ENCODE measurements around the gene ZNF592. TPM values are rescaled to one million over a fixed set of nuclear protein-coding genes. Genes with fewer than 3 reads are reported as not detected.

ZNF592 gene
- total and polyA plus RNA-seq, 2 of the 13 experiments (the other 11 are each of a cell fraction or from before 2014, with no cell fraction given) = 8.2 to 9.8 TPM

DNA sequence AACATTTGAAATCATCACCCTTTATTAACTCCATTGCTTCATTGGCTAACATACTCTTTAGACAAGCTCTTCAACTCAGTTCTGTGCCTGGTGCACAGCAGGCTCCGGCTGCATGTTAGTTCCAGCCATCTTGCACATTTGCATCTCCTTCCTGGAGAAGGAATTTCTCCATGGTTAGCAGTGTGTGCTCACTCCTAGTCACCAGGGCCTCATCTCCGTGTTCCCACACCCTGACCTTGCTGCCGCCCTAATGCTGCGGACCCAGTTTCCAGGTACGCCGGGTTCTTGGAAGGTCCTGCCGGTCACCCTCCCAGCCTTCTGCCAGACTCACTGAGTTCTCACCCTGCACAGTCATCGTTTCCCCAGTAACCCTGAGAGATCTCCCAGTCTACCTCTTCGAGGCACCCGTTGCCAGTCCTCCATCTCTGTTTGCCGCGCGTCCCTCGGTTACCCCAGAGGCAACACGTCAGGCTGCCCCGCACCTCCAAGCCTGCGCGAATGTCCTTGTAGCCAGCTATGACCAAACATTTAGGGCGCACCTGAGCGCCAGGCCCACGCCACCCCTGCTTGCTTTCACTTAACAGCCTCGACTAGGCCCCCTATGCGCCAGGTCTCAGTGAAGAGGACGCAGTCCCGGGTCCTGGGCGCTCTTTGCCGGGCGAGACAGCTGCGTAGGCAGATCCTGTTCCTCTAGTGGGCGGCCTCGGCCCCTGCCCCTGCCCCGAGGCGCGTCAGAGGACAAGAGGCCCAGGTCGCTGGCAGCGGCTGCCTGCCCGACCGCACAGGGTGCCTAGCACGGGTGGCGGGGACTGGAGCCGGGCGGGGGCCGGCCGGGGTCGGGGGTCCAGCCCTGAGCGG lies 747 bp upstream of the ZNF592 start (continued):
- TF ChIP-seq ESRRA (CRISPR knock-in tag; IDR thresholded peaks at IDR 0.05; ENCODE audit: low read depth) (peak; percentile 56; the same call in 1 of the 2 replicates), ZNF576 (CRISPR knock-in tag; IDR thresholded peaks at IDR 0.05) (0 out of 2 replicates have a peak, but pooled peaks have one; percentile 48), ZNF512B (CRISPR knock-in tag; IDR thresholded peaks at IDR 0.05; ENCODE audit: borderline replicate concordance) (no peak), ZBTB14 (CRISPR knock-in tag; IDR thresholded peaks at IDR 0.05) (no peak), RAD21 (CRISPR knock-in tag; IDR thresholded peaks at IDR 0.05) (peak; percentile 43), JDP2 (CRISPR knock-in tag; IDR thresholded peaks at IDR 0.05; ENCODE audit: borderline replicate concordance) (no peak), SCMH1 (CRISPR knock-in tag; IDR thresholded peaks at IDR 0.05; ENCODE audit: borderline replicate concordance) (no peak), ZNF296 (CRISPR knock-in tag; conservative IDR thresholded peaks at IDR 0.05) (no peak), TP53 (CRISPR knock-in tag; conservative IDR thresholded peaks at IDR 0.05) (no peak), ZNF343 (CRISPR knock-in tag; IDR thresholded peaks at IDR 0.05) (no peak; the same call in 1 of the 2 replicates), ZNF737 (CRISPR knock-in tag; IDR thresholded peaks at IDR 0.05; ENCODE audit: borderline replicate concordance) (no peak), HDAC2 (CRISPR knock-in tag; IDR thresholded peaks at IDR 0.05) (0 out of 2 replicates have a peak, but pooled peaks have one; percentile 18), BRD4 (CRISPR knock-in tag; IDR thresholded peaks at IDR 0.05) (no peak), ATF7 (IDR thresholded peaks at IDR 0.05) (no peak), ATF7 (CRISPR knock-in tag; IDR thresholded peaks at IDR 0.05) (no peak), XRCC5 (optimal IDR thresholded peaks at IDR 0.05; ENCODE audit: low read length) (no peak), ZBTB8A (CRISPR knock-in tag; IDR thresholded peaks at IDR 0.05; ENCODE audit: borderline replicate concordance, low read depth) (no peak), RBFOX2 (IDR thresholded peaks at IDR 0.05; ENCODE audit: low read depth, low read length) (peak; percentile 69), NR0B2 (CRISPR knock-in tag; IDR thresholded peaks at IDR 0.05) (peak; percentile 57; the same call in 1 of the 2 replicates), KAT2B (IDR thresholded peaks at IDR 0.05; ENCODE audit: borderline replicate concordance, low read depth, low read length) (no peak), JARID2 (CRISPR knock-in tag; IDR thresholded peaks at IDR 0.05; ENCODE audit: insufficient replicate concordance) (no peak)
- TF ChIP-seq, protein P1, sequence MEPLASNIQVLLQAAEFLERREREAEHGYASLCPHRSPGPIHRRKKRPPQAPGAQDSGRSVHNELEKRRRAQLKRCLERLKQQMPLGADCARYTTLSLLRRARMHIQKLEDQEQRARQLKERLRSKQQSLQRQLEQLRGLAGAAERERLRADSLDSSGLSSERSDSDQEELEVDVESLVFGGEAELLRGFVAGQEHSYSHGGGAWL (CRISPR knock-in tag; IDR thresholded peaks at IDR 0.05) = 0 out of 2 replicates have a peak, but pooled peaks have one; percentile 18
- TF ChIP-seq, protein P2, sequence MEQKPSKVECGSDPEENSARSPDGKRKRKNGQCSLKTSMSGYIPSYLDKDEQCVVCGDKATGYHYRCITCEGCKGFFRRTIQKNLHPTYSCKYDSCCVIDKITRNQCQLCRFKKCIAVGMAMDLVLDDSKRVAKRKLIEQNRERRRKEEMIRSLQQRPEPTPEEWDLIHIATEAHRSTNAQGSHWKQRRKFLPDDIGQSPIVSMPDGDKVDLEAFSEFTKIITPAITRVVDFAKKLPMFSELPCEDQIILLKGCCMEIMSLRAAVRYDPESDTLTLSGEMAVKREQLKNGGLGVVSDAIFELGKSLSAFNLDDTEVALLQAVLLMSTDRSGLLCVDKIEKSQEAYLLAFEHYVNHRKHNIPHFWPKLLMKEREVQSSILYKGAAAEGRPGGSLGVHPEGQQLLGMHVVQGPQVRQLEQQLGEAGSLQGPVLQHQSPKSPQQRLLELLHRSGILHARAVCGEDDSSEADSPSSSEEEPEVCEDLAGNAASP (CRISPR knock-in tag; IDR thresholded peaks at IDR 0.05; ENCODE audit: borderline replicate concordance) = no peak; the same call in 1 of the 2 replicates
